HG03025 (cell line): ENCODE results near the gene TNNT2.

Source experiments
- ATAC-seq: cut with Tn5 transposase; IDR thresholded peaks from one replicate; pipeline ENCODE4 v1.9.1; 2021; ENCODE audit warnings: mild to moderate bottlenecking, moderate library complexity; ENCODE audit not compliant: unreplicated experiment, low FRiP score

TNNT2 gene

GRCh38 chr1:201336711-201337450, 40.6 kb downstream of the TNNT2 start:
- no peak for ATAC-seq

- no peak for ATAC-seq
Measured at GRCh38 chr1:201335901-201336300, 41.6 kb downstream of the TNNT2 start.

GRCh38 chr1:201335174-201335870, 42.2 kb downstream of the TNNT2 start:
- ATAC-seq = no peak

DNA sequence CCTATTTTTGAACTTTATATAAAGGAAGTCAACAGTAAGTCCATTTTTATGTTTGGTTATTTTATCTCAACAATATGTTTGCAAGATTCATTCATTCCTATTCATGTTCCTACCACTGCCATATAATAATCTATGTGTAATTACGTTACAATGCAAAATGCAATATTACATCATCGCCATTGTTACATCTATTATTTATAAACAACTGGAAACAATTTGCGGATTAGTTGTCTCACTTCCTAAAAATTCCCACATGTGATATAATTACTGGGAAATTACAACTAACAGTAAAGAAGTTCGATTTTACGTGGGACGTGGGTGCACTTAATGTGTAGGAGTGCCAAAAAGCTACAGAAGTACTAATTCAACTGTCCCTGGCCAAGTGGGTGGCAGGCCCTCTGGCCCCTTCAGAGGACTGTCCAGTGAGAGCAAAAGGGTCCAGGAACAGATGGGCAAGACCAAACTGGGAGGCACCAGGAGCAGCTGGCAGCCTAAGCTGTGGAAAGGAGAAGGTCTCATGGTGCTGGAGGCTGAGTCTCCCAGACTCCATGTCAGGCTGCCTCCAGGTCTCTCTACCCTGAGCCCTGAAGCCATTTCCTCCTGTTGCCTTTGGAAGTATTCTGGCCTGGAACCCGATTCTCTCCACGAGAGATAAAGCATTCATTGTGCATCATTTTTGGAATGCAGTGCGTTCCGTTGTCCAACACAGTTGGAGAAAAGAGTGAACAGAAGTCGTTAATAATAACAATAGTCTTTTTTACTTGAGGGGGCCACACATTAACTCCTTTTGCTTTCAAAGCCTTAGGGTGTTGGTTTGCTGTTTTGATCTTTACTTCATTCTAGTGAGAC, 42.9 kb downstream of the TNNT2 start:
- no peak for ATAC-seq

DNA sequence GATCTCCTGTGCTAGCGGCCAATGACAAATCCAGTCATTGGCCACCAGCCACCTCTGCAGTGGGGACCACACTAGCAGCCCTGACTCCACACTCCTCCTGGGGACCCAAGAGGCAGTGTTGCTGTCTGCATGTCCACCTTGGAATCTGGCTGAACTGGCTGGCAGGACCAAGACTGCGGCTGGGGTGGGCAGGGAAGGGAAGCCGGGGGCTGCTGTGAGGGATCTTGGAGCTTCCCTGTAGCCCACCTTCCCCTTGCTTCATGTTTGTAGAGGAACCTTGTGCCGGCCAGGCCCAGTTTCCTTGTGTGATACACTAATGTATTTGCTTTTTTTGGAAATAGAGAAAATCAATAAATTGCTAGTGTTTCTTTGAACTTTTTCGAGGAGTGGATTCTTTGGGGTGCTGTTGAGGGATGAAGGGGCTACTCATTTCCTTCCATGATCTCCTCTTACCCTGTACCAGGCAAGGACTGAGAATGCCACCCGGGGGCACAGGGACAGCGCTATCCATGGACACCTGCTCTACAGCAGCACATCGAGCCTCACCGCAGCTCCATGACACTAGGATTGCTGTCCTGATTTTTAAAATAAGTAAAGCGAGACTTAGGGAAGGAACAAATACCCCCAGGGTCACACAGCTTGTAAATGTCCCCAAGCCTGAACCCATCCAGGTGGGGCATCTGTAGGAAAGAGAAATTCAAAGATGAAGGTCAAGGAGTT, 44.7 kb downstream of the TNNT2 start:
- ATAC-seq = no peak

GRCh38 chr1:201332021-201332420, 45.5 kb downstream of the TNNT2 start:
- no peak for ATAC-seq

GRCh38 chr1:201331166-201331565, 46.3 kb downstream of the TNNT2 start:
- no peak for ATAC-seq

DNA sequence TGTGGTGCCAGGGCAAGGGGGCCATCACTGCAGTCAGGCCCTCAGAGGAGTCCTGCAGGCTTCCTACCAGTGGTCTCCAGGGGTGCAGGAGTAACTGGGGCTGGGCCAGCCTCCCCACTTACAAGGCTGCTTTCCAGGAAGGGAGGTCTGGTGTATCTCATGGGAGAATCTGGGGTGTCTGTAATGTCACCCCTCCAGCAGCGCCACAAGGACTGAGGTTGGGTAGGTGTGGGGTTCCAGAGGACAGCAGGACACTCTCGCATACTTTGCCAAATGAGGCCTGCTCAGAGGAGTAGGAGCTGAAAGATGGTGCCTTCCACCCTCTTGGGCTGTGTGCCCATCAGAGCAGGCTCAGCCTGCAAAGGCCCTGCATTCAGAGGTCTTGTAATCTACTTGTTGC, 46.9 kb downstream of the TNNT2 start:
- no peak for ATAC-seq

DNA sequence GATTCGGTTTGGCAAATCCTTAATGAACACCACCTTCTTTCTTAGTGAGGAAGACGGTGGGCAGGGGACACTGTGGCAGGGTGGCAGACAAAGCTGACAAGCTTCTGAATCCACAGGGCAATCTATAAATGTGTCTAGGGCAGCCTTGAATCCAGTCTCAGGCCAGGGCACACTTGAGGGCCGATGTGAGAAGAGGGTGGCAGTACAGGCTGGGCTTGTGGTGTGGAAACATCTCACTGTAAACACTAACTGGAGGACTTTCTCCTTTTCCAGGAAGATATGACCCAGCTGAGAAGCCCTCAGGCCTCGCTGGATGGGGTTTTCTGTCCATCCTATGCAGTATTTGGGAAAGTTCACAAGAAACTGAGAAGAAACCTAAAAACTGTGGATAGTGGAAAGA, 47.7 kb downstream of the TNNT2 start:
- ATAC-seq = no peak

DNA sequence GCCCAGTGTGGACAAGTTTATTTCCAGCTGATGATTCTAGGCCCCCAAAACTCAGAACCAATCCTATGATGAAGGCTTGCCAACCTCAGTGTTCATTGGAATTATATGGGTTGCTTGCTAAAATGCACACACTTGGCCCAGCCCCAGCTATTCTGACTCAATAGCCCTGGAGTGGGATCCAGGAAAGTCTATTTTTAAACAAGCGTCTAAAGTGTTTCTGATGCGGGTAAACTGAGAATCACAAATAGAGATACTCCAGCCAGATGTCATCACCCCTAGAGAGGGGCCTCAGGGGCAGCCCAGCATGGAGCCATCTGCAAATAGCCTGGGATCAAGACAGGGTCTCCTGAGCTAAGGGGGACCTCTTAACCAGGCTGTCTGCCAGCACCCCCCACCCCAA, 48.2 kb downstream of the TNNT2 start:
- ATAC-seq = no peak

DNA sequence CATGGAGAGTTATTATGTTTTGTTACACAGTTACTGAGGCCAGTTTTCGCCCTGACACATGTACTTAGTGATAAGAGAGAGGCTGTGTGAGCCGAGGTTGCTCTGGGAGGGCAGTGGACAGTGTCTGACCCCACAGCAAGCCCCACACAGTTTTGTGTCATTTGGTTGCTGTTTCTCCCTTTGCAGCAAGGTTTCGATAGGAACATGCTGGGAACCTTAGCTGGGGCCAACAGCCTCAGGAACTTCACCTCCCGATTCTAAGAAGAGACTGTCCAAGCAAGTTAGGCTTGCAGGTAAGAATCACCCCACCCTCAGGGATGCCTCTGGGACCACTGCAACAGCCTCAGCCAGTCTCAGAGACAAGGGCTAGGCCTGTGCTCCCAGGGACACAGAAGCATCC, 48.9 kb downstream of the TNNT2 start:
- ATAC-seq = no peak

GRCh38 chr1:201327687-201328240, 49.7 kb downstream of the TNNT2 start:
- ATAC-seq = no peak

GRCh38 chr1:201326710-201327109, 50.8 kb downstream of the TNNT2 start:
- no peak for ATAC-seq

DNA sequence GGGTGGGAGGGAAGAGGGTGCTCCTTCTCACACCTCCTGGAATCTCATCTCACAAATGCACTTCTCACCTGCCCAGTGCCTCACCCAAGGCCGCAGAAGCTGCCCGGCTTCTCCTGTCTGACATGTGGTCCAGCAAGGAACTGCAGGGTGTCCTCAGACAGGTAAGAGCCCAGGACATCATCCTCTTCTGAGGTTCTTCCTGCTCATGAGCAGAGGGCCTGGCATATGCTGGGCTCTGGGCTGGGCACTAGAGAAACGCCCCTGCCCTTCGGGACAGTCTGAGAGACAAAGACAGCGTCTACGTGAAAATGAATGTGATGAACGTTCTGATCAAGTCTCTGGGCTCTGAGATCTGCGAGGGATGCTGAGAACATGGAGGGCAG, 51.8 kb downstream of the TNNT2 start:
- ATAC-seq = no peak

DNA sequence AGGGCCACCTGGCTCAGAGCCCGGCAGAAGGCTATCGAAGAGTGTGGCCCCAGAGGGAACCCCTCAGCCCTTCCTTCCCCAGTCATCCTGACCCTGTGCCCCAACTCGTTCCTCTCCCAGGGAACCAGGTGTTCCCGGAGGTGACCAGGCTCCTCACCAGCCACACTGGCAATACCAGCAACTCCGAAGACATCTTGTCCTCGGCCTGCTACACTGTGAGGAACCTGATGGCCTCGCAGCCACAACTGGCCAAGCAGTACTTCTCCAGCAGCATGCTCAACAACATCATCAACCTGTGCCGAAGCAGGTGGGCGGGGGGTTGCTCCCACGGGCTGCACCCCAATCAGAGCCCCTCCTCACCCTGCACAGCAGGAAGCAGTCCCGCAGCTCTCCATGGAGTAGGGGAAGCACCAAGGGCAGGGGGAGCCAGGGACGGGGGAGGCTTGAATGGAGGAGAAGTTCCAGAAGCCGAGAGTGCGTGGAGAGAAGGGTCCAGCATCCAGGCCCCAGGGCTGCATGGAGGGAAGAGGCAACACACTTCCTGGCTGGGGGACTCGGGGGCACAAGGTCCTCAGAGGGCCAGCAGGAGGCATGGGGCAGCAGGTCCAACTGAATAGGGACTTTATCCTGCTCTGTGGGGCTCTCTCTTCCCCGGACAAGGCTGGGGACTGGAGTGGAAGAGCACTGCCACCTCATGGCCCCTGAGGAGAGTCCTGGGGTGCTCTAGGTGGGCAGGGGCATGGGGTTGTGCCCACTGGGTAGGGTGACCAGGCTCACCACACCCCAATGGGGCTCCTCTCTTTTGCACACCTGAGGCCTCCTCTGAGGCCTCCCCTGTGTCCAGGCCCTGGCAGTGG, 52.4 kb downstream of the TNNT2 start:
- ATAC-seq = no peak

DNA sequence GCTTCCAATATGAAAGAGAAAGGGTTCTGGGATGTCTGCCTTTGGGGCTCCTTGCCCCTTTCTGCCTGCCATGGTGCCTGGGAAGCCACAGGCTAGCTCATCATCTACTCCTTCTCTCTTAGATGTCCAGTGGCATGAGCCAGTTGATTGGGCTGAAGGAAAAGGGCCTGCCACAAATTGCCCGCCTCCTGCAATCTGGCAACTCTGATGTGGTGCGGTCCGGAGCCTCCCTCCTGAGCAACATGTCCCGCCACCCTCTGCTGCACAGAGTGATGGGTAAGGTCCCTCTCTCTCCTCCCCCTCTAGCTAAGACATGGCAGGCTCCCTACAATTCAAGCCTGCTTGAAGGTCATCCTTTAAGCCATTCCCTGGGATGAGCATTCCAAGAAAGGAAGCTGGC, 53.2 kb downstream of the TNNT2 start:
- ATAC-seq = no peak

- no peak for ATAC-seq
Measured at GRCh38 chr1:201322653-201323510, 54.6 kb downstream of the TNNT2 start.

DNA sequence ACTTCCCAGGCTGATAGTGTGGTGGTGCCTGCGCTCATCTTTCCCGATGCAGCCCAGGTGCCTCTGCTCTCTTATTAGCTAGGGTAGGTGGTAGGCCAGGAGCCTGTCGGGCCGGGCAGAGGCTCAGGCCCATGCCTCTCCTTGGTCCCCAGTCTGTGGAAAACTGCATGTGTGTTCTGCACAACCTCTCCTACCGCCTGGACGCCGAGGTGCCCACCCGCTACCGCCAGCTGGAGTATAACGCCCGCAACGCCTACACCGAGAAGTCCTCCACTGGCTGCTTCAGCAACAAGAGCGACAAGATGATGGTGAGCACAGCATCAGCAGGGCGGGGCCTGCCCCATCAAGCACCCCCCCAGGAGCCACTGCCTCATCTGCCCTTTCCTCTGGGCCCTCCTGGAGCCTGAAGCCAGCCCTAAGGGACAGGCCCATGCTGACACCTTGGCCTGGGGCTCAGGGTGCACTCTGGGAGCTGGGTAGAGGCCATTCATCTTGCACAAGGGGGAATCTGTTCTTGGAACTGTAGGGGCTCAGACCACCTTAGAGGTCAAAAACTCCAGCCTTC, 55.6 kb downstream of the TNNT2 start:
- ATAC-seq = no peak
